ENCODE measurements around the gene OGFR. TPM values are rescaled to one million over a fixed set of nuclear protein-coding genes. Genes with fewer than 3 reads are reported as not detected.

OGFR gene
- total RNA-seq, 1 experiment from 2014 or later, result 57.4 TPM

- peak in 1 of 2 experiments; percentile 22 for DNase-seq
- 0 out of 2 replicates have a peak, but pooled peaks cover 4% of the 10 kb centered on the region for H3K36me3 ChIP-seq (ENCODE audit: low read depth)
- H3F3A ChIP-seq (ENCODE audit: insufficient read depth, low read depth), result peaks cover 28% of the 10 kb centered on the region
- H3K9me2 ChIP-seq (ENCODE audit: insufficient read depth), result no peaks in the 10 kb centered on the region
- peaks cover 16% of the 10 kb centered on the region for H3K4me1 ChIP-seq (replicated peaks; ENCODE audit: insufficient read depth)
- no peaks in the 10 kb centered on the region for H3K27me3 ChIP-seq (ENCODE audit: insufficient read depth, low read depth)
- H3K79me2 ChIP-seq (ENCODE audit: low read depth), result peaks cover 23% of the 10 kb centered on the region
- TF ChIP-seq, protein P1, sequence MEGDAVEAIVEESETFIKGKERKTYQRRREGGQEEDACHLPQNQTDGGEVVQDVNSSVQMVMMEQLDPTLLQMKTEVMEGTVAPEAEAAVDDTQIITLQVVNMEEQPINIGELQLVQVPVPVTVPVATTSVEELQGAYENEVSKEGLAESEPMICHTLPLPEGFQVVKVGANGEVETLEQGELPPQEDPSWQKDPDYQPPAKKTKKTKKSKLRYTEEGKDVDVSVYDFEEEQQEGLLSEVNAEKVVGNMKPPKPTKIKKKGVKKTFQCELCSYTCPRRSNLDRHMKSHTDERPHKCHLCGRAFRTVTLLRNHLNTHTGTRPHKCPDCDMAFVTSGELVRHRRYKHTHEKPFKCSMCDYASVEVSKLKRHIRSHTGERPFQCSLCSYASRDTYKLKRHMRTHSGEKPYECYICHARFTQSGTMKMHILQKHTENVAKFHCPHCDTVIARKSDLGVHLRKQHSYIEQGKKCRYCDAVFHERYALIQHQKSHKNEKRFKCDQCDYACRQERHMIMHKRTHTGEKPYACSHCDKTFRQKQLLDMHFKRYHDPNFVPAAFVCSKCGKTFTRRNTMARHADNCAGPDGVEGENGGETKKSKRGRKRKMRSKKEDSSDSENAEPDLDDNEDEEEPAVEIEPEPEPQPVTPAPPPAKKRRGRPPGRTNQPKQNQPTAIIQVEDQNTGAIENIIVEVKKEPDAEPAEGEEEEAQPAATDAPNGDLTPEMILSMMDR (conservative IDR thresholded peaks at IDR 0.05), result no peak
- TF ChIP-seq EZH2 (IDR thresholded peaks at IDR 0.05; ENCODE audit: low read depth), result 0 out of 2 replicates have a peak, but pooled peaks have one; percentile 71
- peak overlapping the region; percentile 54 for H3K4me3 ChIP-seq
- intact Hi-C loops (cut with micrococcal nuclease; ENCODE audit: unreplicated experiment), result loop anchor here (5.0 kb wide), 1 partner anchor 77 kb away; the partner anchor contains the start of gene GID8
- BruUV-seq (replicated peaks), result no TSS peak
- no peaks in the 10 kb centered on the region for H4K20me1 ChIP-seq (ENCODE audit: insufficient read depth)
- no peaks in the 10 kb centered on the region for H3K9me3 ChIP-seq (ENCODE audit: insufficient read depth, low read depth)
- POLR2A ChIA-PET (ENCODE audit: unreplicated experiment), result interaction anchor here (0.7 kb wide), 1 partner anchor 41 kb away, joined by 5 read pairs; no protein-coding TSS in a partner anchor
- H3K27ac ChIP-seq, result no peak overlapping the region
- peak overlapping the region; percentile 25; the same call in 1 of the 2 replicates for H2AFZ ChIP-seq
- CTCF ChIA-PET, result no interaction called here
- H3K4me2 ChIP-seq, result peak overlapping the region; percentile 76
These were observed 55.8 kb downstream of the OGFR start for GRCh38 chr20:62860391-62860923.

GRCh38 chr20:62860924-62861691 lies 56.5 kb downstream of the OGFR start:
- peak in 1 of 2 experiments; percentile 37 for DNase-seq
- H3K9me2 ChIP-seq (ENCODE audit: insufficient read depth), result no peaks in the 10 kb centered on the region
- intact Hi-C loops (cut with micrococcal nuclease; ENCODE audit: unreplicated experiment), result loop anchor here (5.0 kb wide), 1 partner anchor 76 kb away; the partner anchor contains the start of gene GID8
- peaks cover 28% of the 10 kb centered on the region for H3F3A ChIP-seq (ENCODE audit: insufficient read depth, low read depth)
- peak overlapping the region; percentile 76 for H3K4me2 ChIP-seq
- no peaks in the 10 kb centered on the region for H4K20me1 ChIP-seq (ENCODE audit: insufficient read depth)
- H2AFZ ChIP-seq, result no peak overlapping the region
- POLR2A ChIA-PET (ENCODE audit: unreplicated experiment), result interaction anchor here (0.7 kb wide), 1 partner anchor 67 kb away, joined by 3 read pairs; no protein-coding TSS in a partner anchor
- H3K4me1 ChIP-seq (replicated peaks; ENCODE audit: insufficient read depth), result peaks cover 16% of the 10 kb centered on the region
- TF ChIP-seq, protein P1 (conservative IDR thresholded peaks at IDR 0.05), result no peak
- TF ChIP-seq EZH2 (IDR thresholded peaks at IDR 0.05; ENCODE audit: low read depth), result no peak
- H3K27ac ChIP-seq, result no peak overlapping the region
- H3K4me3 ChIP-seq, result peak overlapping the region; percentile 54; the same call in 1 of the 2 replicates
- no TSS peak for BruUV-seq (replicated peaks)
- 0 out of 2 replicates have a peak, but pooled peaks cover 4% of the 10 kb centered on the region for H3K36me3 ChIP-seq (ENCODE audit: low read depth)
- H3K79me2 ChIP-seq (ENCODE audit: low read depth), result peaks cover 23% of the 10 kb centered on the region
- CTCF ChIA-PET, result interaction anchor here (0.6 to 1.2 kb wide), 4 partner anchors 12 to 780 kb away, joined by 3 to 5 read pairs (median 4); no protein-coding TSS in a partner anchor
- no peaks in the 10 kb centered on the region for H3K9me3 ChIP-seq (ENCODE audit: insufficient read depth, low read depth)
- H3K27me3 ChIP-seq (ENCODE audit: insufficient read depth, low read depth), result no peaks in the 10 kb centered on the region

GRCh38 chr20:62861726-62862336 lies 57.2 kb downstream of the OGFR start, which contains the start of gene TCFL5:
TCFL5 (minus strand) TSS chr20:62861822; CDS start chr20:62861670, 152 bp downstream.
- H3K27ac ChIP-seq, result no peak within 1 kb of the TSS
- H3K9me3 ChIP-seq (ENCODE audit: insufficient read depth, low read depth), result no peaks in the 10 kb centered on the region
- H3K4me3 ChIP-seq, result peak within 1 kb of the TSS; percentile 54
- no peaks in the 10 kb centered on the region for H3K9me2 ChIP-seq (ENCODE audit: insufficient read depth)
- H3K4me1 ChIP-seq (replicated peaks; ENCODE audit: insufficient read depth), result peaks cover 16% of the 10 kb centered on the region
- no TSS peak for BruUV-seq (replicated peaks)
- intact Hi-C loops (cut with micrococcal nuclease; ENCODE audit: unreplicated experiment), result loop anchor here (5.0 kb wide), 1 partner anchor 75 kb away; the partner anchor contains the start of gene GID8
- peaks cover 28% of the 10 kb centered on the region for H3F3A ChIP-seq (ENCODE audit: insufficient read depth, low read depth)
- H2AFZ ChIP-seq, result peak within 1 kb of the TSS; percentile 44
- H3K4me2 ChIP-seq, result peak within 1 kb of the TSS; percentile 76
- 0 out of 2 replicates have a peak, but pooled peaks cover 4% of the 10 kb centered on the region for H3K36me3 ChIP-seq (ENCODE audit: low read depth)
- TF ChIP-seq EZH2 (IDR thresholded peaks at IDR 0.05; ENCODE audit: low read depth), result no peak
- TF ChIP-seq, protein P1 (conservative IDR thresholded peaks at IDR 0.05), result no peak
- DNase-seq, result peak; percentile 56 to 97
- ChIA-PET CTCF (interaction anchor here (0.6 to 1.2 kb wide), 5 partner anchors 12 to 780 kb away, joined by 3 to 7 read pairs (median 4); no protein-coding TSS in a partner anchor), POLR2A (ENCODE audit: unreplicated experiment) (interaction anchor here (0.6 to 0.7 kb wide), 2 partner anchors 67 to 349 kb away, joined by 3 to 13 read pairs; no protein-coding TSS in a partner anchor)
- H4K20me1 ChIP-seq (ENCODE audit: insufficient read depth), result no peaks in the 10 kb centered on the region
- H3K27me3 ChIP-seq (ENCODE audit: insufficient read depth, low read depth), result no peaks in the 10 kb centered on the region
- H3K79me2 ChIP-seq (ENCODE audit: low read depth), result peaks cover 23% of the 10 kb centered on the region
